ENCODE data around the gene OR1M1.

OR1M1 gene

GRCh38 chr19:9075064-9075949 lies 11.6 kb upstream of the OR1M1 start:
- peak; percentile 21 to 37 (median 27) for DNase-seq

- no peak for DNase-seq
These were observed 10.0 kb upstream of the OR1M1 start for GRCh38 chr19:9076901-9077300.

- no peak for DNase-seq
These were observed 8.2 kb upstream of the OR1M1 start for GRCh38 chr19:9078651-9079050.

GRCh38 chr19:9107375-9107774 lies 20.5 kb downstream of the OR1M1 start, which contains the start of gene OR7G2:
Gene OR7G2 (minus strand): TSS chr19:9107475. CDS start chr19:9103243, 4,232 bp downstream.
- DNase-seq = no peak

- no peak for DNase-seq
These were observed 23.1 kb downstream of the OR1M1 start for GRCh38 chr19:9109959-9110358.

GRCh38 chr19:9115307-9115813 lies 28.5 kb downstream of the OR1M1 start, which contains the start of gene OR7G1:
Gene OR7G1 (minus strand): TSS chr19:9115763. CDS start chr19:9115763, 0 bp downstream.
- DNase-seq = no peak

- no peak for DNase-seq
These were observed 29.7 kb downstream of the OR1M1 start for GRCh38 chr19:9116547-9116946.

GRCh38 chr19:9126900-9127405 lies 40.1 kb downstream of the OR1M1 start, which contains the start of gene OR7G3:
Gene OR7G3 (minus strand): TSS chr19:9126950. CDS start chr19:9126950, 0 bp downstream.
- no peak for DNase-seq

GRCh38 chr19:9128171-9128570 lies 41.3 kb downstream of the OR1M1 start:
- peak; percentile 65 to 81 (median 74) for DNase-seq

GRCh38 chr19:9130965-9131364 lies 44.1 kb downstream of the OR1M1 start:
- peak; percentile 58 to 74 (median 65) for DNase-seq

GRCh38 chr19:9132422-9132821 lies 45.6 kb downstream of the OR1M1 start:
- DNase-seq = no peak

- no peak for DNase-seq
These were observed 52.8 kb downstream of the OR1M1 start for GRCh38 chr19:9139609-9140158.

GRCh38 chr19:9140159-9140874 lies 53.5 kb downstream of the OR1M1 start, which contains the start of gene ZNF317:
Gene ZNF317 (plus strand): TSS chr19:9140397. CDS start chr19:9156017, 15,620 bp downstream.
- peak; percentile 97 to 98 (median 97) for DNase-seq

- DNase-seq = peak in 1 of 3 donors; percentile 9
These were observed 58.1 kb downstream of the OR1M1 start for GRCh38 chr19:9144920-9145319.
